Lower leg skin (tissue), 4 donors: ENCODE results near the gene CRYGC. TPM values are rescaled to one million over a fixed set of nuclear protein-coding genes. Genes with fewer than 3 reads are reported as not detected.

Experiments used
- DNase-seq, 2 donors: peaks; one replicate each; pipeline ENCODE4 v3.0.0-alpha.2; 2019; ENCODE audit warnings: low spot score in 2 of 2
- H3K4me3 ChIP-seq: fragments of 200-600 bp; sonication (generic); 2 replicates; pipeline ENCODE4 v1.5.1; 2017; ENCODE audit warnings: mild to moderate bottlenecking, low read depth; ENCODE audit not compliant: poor library complexity, severe bottlenecking
- POLR2A ChIP-seq, 2 donors: fragments of 450-650 bp; IDR thresholded peaks; one replicate each; pipeline ENCODE4 v1.6.1; 2016 to 2017; ENCODE audit warnings: antibody characterized with exemption in 2 of 2, mild to moderate bottlenecking in 1 of 2, moderate library complexity in 1 of 2
- WGBS, 2 donors: methylation state at CpG; one replicate each; pipeline ENCODE4 v1.1.5; 2018; 5-methylcytosine and 5-hydroxymethylcytosine counted together
- intact Hi-C: fragments of 100-400 bp; cut with DNase I; formaldehyde crosslinking; loops from one replicate; pipeline ENCODE4 v1.15.0; 2023; ENCODE audit warnings: low total_unique reads
- total RNA-seq, 4 donors: library from RNA; depleted of rRNA; stranded (reverse); fragments of >200 nt; gene quantifications; one replicate each; pipeline ENCODE4 v1.1.0, GENCODE V29; 2016
- TF ChIP-seq, protein P1 (sequence below), 3 donors: fragments of 450-650 bp; IDR thresholded peaks; one replicate each; pipeline ENCODE4 v1.5.1; 2016; ENCODE audit warnings: antibody characterized with exemption in 3 of 3, mild to moderate bottlenecking in 3 of 3, moderate library complexity in 2 of 3

The CRYGC gene
- total RNA-seq, 4 donors from 2014 or later: not detected

DNA sequence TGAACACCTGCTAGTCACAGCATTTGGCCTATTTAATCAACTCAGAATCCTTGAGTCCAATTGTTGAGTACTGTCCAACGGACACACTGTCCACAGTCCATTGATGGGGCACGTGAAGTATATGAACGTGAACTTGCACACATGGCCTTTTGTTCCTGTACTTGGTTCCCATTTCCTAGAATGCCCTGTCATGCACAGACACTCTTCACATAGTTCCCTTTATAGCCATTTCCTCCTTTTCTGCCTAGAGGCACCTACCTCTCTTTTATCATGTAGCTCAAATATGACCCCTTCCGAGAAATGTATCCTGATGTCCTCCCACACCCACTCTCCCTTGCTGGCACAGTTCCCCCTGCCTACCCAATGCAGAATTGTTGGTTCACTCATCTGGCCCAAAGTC is 42.5 kb upstream of the CRYGC start:
- 50 to 68% methylated on average over 4 of the region's 4 CpGs for WGBS, 2 donors
- no peak overlapping the region for H3K4me3 ChIP-seq
- no peak for TF ChIP-seq POLR2A (IDR thresholded peaks at IDR 0.05)
- TF ChIP-seq, protein P1, sequence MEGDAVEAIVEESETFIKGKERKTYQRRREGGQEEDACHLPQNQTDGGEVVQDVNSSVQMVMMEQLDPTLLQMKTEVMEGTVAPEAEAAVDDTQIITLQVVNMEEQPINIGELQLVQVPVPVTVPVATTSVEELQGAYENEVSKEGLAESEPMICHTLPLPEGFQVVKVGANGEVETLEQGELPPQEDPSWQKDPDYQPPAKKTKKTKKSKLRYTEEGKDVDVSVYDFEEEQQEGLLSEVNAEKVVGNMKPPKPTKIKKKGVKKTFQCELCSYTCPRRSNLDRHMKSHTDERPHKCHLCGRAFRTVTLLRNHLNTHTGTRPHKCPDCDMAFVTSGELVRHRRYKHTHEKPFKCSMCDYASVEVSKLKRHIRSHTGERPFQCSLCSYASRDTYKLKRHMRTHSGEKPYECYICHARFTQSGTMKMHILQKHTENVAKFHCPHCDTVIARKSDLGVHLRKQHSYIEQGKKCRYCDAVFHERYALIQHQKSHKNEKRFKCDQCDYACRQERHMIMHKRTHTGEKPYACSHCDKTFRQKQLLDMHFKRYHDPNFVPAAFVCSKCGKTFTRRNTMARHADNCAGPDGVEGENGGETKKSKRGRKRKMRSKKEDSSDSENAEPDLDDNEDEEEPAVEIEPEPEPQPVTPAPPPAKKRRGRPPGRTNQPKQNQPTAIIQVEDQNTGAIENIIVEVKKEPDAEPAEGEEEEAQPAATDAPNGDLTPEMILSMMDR (IDR thresholded peaks at IDR 0.05): no peak
- intact Hi-C loops: no loop called here
- peak in 1 of 2 donors; percentile 39 for DNase-seq

DNA sequence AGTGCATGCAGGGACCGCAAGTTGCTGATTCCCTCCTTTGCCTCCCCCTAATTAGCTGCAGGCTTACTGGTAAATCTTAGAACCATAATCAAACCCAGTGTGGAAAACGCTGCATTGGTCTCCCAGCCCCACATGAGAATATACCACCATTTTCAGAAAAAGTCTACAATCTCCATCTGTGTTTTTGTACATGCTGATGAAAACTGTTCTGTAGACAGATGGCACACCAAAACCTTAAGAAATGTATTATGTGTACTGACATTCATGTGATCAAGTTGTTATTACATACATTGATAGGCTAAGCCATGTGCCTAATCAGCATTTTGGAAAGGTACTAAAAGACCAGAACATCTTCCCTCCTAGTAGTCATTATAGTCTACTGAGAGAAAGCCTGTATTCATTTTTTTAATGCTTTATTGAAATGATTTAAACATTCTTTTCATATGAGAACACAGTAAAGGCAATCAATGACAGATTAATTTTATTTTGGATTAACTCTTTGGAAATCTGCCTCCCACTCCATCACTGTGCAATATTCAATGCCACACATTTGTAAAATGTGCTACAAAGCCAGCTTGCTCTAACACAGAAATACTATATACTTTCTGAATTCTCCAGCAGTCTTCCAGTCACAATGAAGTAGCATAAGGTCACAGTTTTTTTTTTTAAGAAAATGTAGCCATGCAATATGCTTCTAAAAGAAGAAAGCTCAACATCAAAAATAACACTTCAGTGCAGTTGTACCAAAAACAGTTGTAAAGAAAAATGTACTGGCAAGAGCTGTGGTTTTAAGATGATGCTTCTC is 35.5 kb upstream of the CRYGC start:
- 46 to 53% methylated on average over 2 of the region's 2 CpGs for WGBS, 2 donors
- no peak for DNase-seq
- intact Hi-C loops: no loop called here
- TF ChIP-seq, protein P1 (IDR thresholded peaks at IDR 0.05): no peak
- TF ChIP-seq POLR2A (IDR thresholded peaks at IDR 0.05): no peak
- no peak overlapping the region for H3K4me3 ChIP-seq

DNA sequence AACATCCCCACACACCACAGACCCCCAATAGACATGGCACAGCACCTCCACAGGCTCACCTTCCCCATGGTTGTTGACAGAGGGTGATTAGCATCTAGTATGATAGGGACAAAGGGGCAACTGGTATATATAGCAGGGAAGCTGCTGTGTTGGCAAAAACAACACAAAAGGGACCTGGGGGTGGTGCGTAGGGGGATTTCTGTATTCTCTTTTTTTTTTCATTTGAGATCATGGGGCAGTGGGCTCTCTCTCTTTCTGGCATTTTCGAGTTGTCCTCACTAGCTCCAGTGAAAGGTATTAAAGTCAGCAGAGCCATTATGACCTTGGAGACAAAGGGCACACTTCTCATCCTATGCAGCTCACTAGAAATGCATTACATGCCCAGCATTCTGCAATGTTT is 33.9 kb upstream of the CRYGC start, which contains the start of gene CRYGA:
Gene CRYGA, minus strand, starts transcription at position 101 of the 400 bp plus-strand sequence. Its CDS starts 33 bp downstream, at position 68.
- intact Hi-C loops: no loop called here
- no peak for DNase-seq
- H3K4me3 ChIP-seq: no peak within 1 kb of the TSS
- 71 to 75% methylated on average over 2 of the region's 2 CpGs for WGBS, 2 donors
- no peak for TF ChIP-seq POLR2A (IDR thresholded peaks at IDR 0.05)
- TF ChIP-seq, protein P1 (IDR thresholded peaks at IDR 0.05): no peak

DNA sequence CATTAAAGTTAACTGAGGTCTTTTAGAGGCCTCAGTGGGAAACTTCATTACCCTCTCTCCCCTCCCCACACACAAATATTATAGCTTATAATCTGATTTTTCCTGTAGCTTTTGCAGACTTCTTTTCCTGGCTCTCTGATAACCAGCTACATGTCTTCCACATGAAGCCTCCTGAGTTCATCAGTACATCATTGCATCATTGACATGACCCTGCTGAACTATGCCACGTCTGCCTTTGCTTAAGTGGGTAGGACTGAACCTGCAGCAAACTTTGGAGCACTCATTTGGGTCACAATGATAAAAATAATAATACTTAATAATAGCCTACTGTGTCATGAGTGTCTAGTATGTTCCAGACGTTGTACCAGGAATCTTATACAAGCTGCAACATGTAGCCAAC is 26.8 kb upstream of the CRYGC start:
- 42 to 45% methylated on average over 2 of the region's 2 CpGs for WGBS, 2 donors
- H3K4me3 ChIP-seq: no peak overlapping the region
- no peak for DNase-seq
- intact Hi-C loops: no loop called here
- TF ChIP-seq, protein P1 (IDR thresholded peaks at IDR 0.05): no peak
- no peak for TF ChIP-seq POLR2A (IDR thresholded peaks at IDR 0.05)

DNA sequence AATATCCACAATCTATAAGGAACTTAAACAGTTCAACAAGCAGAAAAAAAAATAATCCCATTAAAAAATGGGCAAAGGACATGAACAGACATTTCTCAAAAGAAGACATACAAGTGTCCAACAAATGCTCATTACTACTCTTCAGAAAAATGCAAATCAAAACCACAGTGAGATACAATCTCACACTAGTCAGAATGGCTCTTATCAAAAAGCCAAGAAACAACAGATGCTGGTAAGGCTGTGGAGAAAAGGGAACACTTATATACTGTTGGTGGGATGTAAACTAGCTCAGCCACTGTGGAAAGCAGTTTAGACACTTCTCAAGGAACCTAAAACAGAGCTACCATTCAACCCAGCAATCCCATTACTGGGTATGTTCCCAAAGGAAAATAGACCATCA is 23.5 kb upstream of the CRYGC start:
- H3K4me3 ChIP-seq: no peak overlapping the region
- intact Hi-C loops: no loop called here

More for the DNA sequence above, 23.5 kb upstream of the CRYGC start:
- no peak for DNase-seq
- no peak for TF ChIP-seq POLR2A (IDR thresholded peaks at IDR 0.05)
- TF ChIP-seq, protein P1 (IDR thresholded peaks at IDR 0.05): no peak
